ENCODE results near the gene PNMA6F.

Gene PNMA6F

GRCh38 chrX:153321381-153322124 lies at the start of gene PNMA6F:
Gene PNMA6F (minus strand): TSS chrX:153321767. CDS start chrX:153320674, 1,093 bp downstream.
- DNase-seq = no peak

GRCh38 chrX:153371256-153371655 lies 49.7 kb upstream of the PNMA6F start:
- no peak for DNase-seq

- DNase-seq = no peak
These were observed 48.9 kb upstream of the PNMA6F start for GRCh38 chrX:153370293-153371055.

- DNase-seq = no peak
These were observed 45.4 kb upstream of the PNMA6F start for GRCh38 chrX:153366878-153367538.

- no peak for DNase-seq
These were observed 44.6 kb upstream of the PNMA6F start for GRCh38 chrX:153366119-153366518.

- DNase-seq = no peak
These were observed 44.1 kb upstream of the PNMA6F start for GRCh38 chrX:153365670-153366069.

- DNase-seq = no peak
These were observed 40.3 kb upstream of the PNMA6F start for GRCh38 chrX:153361781-153362397.

GRCh38 chrX:153357877-153358276 lies 36.3 kb upstream of the PNMA6F start:
- no peak for DNase-seq

- no peak for DNase-seq
These were observed 31.8 kb upstream of the PNMA6F start for GRCh38 chrX:153353416-153353815.

- DNase-seq = no peak
These were observed 31.3 kb upstream of the PNMA6F start for GRCh38 chrX:153352858-153353257.

GRCh38 chrX:153351981-153352380 lies 30.4 kb upstream of the PNMA6F start:
- DNase-seq = no peak

GRCh38 chrX:153349952-153350351 lies 28.4 kb upstream of the PNMA6F start:
- no peak for DNase-seq

- no peak for DNase-seq
These were observed 26.9 kb upstream of the PNMA6F start for GRCh38 chrX:153348421-153348820.

GRCh38 chrX:153347530-153347929 lies 26.0 kb upstream of the PNMA6F start:
- no peak for DNase-seq

GRCh38 chrX:153343674-153344073 lies 22.1 kb upstream of the PNMA6F start:
- DNase-seq = no peak

GRCh38 chrX:153342762-153343558 lies 21.4 kb upstream of the PNMA6F start:
- DNase-seq = no peak

- DNase-seq = no peak
These were observed 18.5 kb upstream of the PNMA6F start for GRCh38 chrX:153340111-153340510.

- no peak for DNase-seq
These were observed 18.1 kb upstream of the PNMA6F start for GRCh38 chrX:153339662-153340061.

- no peak for DNase-seq
These were observed 17.3 kb upstream of the PNMA6F start for GRCh38 chrX:153338836-153339235.

- no peak for DNase-seq
These were observed 15.4 kb upstream of the PNMA6F start for GRCh38 chrX:153336988-153337387.

GRCh38 chrX:153336121-153336894 lies 14.7 kb upstream of the PNMA6F start:
- DNase-seq = no peak

Data from cerebellar nuclear complex (tissue), 1 donor.